Measurements from ENCODE around the gene LCN1.

The LCN1 gene

GRCh38 chr9:135520916-135521607, at the start of gene LCN1:
Gene LCN1, plus strand, starts transcription at chr9:135521440. Its CDS starts 58 bp downstream, at chr9:135521498.
- DNase-seq (ENCODE audit: low read depth): no peak

- DNase-seq (ENCODE audit: low read depth): no peak
Observed at GRCh38 chr9:135471791-135472640, 49.2 kb upstream of the LCN1 start.

- no peak for DNase-seq (ENCODE audit: low read depth)
Observed at GRCh38 chr9:135473972-135474543, 47.2 kb upstream of the LCN1 start.

GRCh38 chr9:135474915-135475314, 46.3 kb upstream of the LCN1 start:
- no peak for DNase-seq (ENCODE audit: low read depth)

GRCh38 chr9:135476561-135477355, 44.5 kb upstream of the LCN1 start:
- DNase-seq (ENCODE audit: low read depth): no peak

GRCh38 chr9:135478191-135478590, 43.0 kb upstream of the LCN1 start:
- DNase-seq (ENCODE audit: low read depth): no peak

- no peak for DNase-seq (ENCODE audit: low read depth)
Observed at GRCh38 chr9:135478829-135479468, 42.3 kb upstream of the LCN1 start.

- no peak for DNase-seq (ENCODE audit: low read depth)
Observed at GRCh38 chr9:135479469-135480052, 41.7 kb upstream of the LCN1 start, which contains the start of gene PPP1R26. Gene PPP1R26, plus strand, starts transcription at chr9:135479782. Its CDS starts 4,729 bp downstream, at chr9:135484511.

- DNase-seq (ENCODE audit: low read depth): no peak
Observed at GRCh38 chr9:135480071-135480939, 40.9 kb upstream of the LCN1 start.

- DNase-seq (ENCODE audit: low read depth): no peak
Observed at GRCh38 chr9:135480940-135481310, 40.3 kb upstream of the LCN1 start.

- DNase-seq (ENCODE audit: low read depth): no peak
Observed at GRCh38 chr9:135482015-135482754, 39.1 kb upstream of the LCN1 start.

GRCh38 chr9:135484460-135485277, 36.6 kb upstream of the LCN1 start:
- no peak for DNase-seq (ENCODE audit: low read depth)

GRCh38 chr9:135485385-135485784, 35.9 kb upstream of the LCN1 start:
- no peak for DNase-seq (ENCODE audit: low read depth)

- no peak for DNase-seq (ENCODE audit: low read depth)
Observed at GRCh38 chr9:135485832-135486231, 35.4 kb upstream of the LCN1 start.

GRCh38 chr9:135486267-135487065, 34.8 kb upstream of the LCN1 start:
- DNase-seq (ENCODE audit: low read depth): no peak

GRCh38 chr9:135487281-135488012, 33.8 kb upstream of the LCN1 start:
- no peak for DNase-seq (ENCODE audit: low read depth)

- DNase-seq (ENCODE audit: low read depth): no peak
Observed at GRCh38 chr9:135488013-135488330, 33.3 kb upstream of the LCN1 start.
